Endothelial cell of umbilical vein (primary cell): ENCODE results near the gene ZNF143. TPM values are rescaled to one million over a fixed set of nuclear protein-coding genes. Genes with fewer than 3 reads are reported as not detected.

ENCODE experiments used
- BruUV-seq: library from RNA; stranded (reverse); fragments of 400-500 nt; replicated peaks from 2 replicates; lab custom pipeline; 2021; lab: Mats Ljungman, UMichigan
- CTCF ChIA-PET: fragments of 300-600, 350-600 bp; sonication (Branson Sonifier 250); formaldehyde crosslinking; loops from one replicate; lab custom pipeline; 2021; ENCODE audit warnings: antibody characterized with exemption, inconsistent platforms; lab: Charles Lee
- POLR2A ChIA-PET: fragments of 300-600, 350-600 bp; sonication (Branson Sonifier 250); formaldehyde crosslinking; loops from one replicate; lab custom pipeline; 2021; ENCODE audit warnings: antibody characterized with exemption, inconsistent platforms; lab: Charles Lee
- DNase-seq: peaks from one replicate; pipeline ENCODE4 v3.0.0-alpha.2; 2011; ENCODE audit warnings: low read depth, low spot score
- FAIRE-seq: peaks from 2 replicates; lab custom pipeline; 2011; peaks lifted over from hg19 to GRCh38; lab: Jason Lieb, UNC
- H2AFZ ChIP-seq: 2 replicates; pipeline ENCODE4 v1.6.0; 2012; ENCODE audit warnings: low read depth, low read length, control low read depth, inconsistent platforms
- H3K27ac ChIP-seq: 2 replicates; pipeline ENCODE4 v1.5.1; 2011; ENCODE audit warnings: low read depth, mild to moderate bottlenecking, control low read depth, low read length, moderate library complexity; ENCODE audit not compliant: insufficient read depth
- H3K27me3 ChIP-seq, 2 experiments: 2 replicates each; pipeline versions ENCODE4 v1.6.0 to v1.6.1; 2011; ENCODE audit warnings: low read length in 2 of 2, mixed read lengths in 1 of 2; ENCODE audit not compliant: control insufficient read depth in 2 of 2, insufficient read depth in 2 of 2
- H3K36me3 ChIP-seq, 2 experiments: 2 replicates in 1 of 2; 3 replicates in 1 of 2; pipeline ENCODE4 v1.5.1; 2011; ENCODE audit warnings: low read length in 2 of 2, mild to moderate bottlenecking in 1 of 2, moderate library complexity in 1 of 2; ENCODE audit not compliant: control insufficient read depth in 2 of 2, insufficient read depth in 2 of 2; ENCODE audit errors: extremely low read depth in 1 of 2
- H3K4me1 ChIP-seq: 3 replicates; pipeline ENCODE4 v1.5.1; 2011; ENCODE audit warnings: mild to moderate bottlenecking, low read length; ENCODE audit not compliant: control insufficient read depth, insufficient read depth; ENCODE audit errors: extremely low read depth
- H3K4me2 ChIP-seq: 2 replicates; pipeline ENCODE4 v1.6.1; 2011; ENCODE audit warnings: low read length, control low read depth, mixed read lengths; ENCODE audit not compliant: insufficient read depth
- H3K4me3 ChIP-seq, 3 experiments: fragments of 200-600 bp in 1 of 3; sonication (generic), shearing (Covaris generic) in 1 of 3; replicated peaks in 1 of 3; 2 replicates each; pipeline ENCODE4 v1.5.1; 2011 to 2016; ENCODE audit warnings: control low read depth in 3 of 3, low read length in 3 of 3, mild to moderate bottlenecking in 2 of 3, inconsistent platforms in 1 of 3, low read depth in 1 of 3, moderate library complexity in 1 of 3; ENCODE audit not compliant: insufficient read depth in 1 of 3
- H3K79me2 ChIP-seq: 2 replicates; pipeline ENCODE4 v1.6.0; 2012; ENCODE audit warnings: low read length, inconsistent platforms; ENCODE audit not compliant: control insufficient read depth, insufficient read depth
- H3K9ac ChIP-seq: replicated peaks from 2 replicates; pipeline ENCODE3; 2011; ENCODE audit warnings: low read length, control low read depth; ENCODE audit not compliant: insufficient read depth; ENCODE audit errors: extremely low read depth
- H3K9me1 ChIP-seq: replicated peaks from 3 replicates; pipeline ENCODE4 v1.6.0; 2011; ENCODE audit warnings: mild to moderate bottlenecking, low read length; ENCODE audit not compliant: control insufficient read depth, insufficient read depth; ENCODE audit errors: extremely low read depth
- H3K9me3 ChIP-seq: replicated peaks from 2 replicates; pipeline ENCODE4 v1.5.1; 2012; ENCODE audit warnings: low read length, inconsistent platforms; ENCODE audit not compliant: control insufficient read depth, insufficient read depth
- H4K20me1 ChIP-seq: replicated peaks from 2 replicates; pipeline ENCODE3; 2011; ENCODE audit warnings: mild to moderate bottlenecking, low read length; ENCODE audit not compliant: control insufficient read depth, insufficient read depth; ENCODE audit errors: extremely low read depth
- EZH2 ChIP-seq: IDR thresholded peaks from 2 replicates; pipeline ENCODE4 v1.6.1; 2012; ENCODE audit warnings: borderline replicate concordance, low read depth, mild to moderate bottlenecking, moderate library complexity, low read length, inconsistent platforms; ENCODE audit not compliant: severe bottlenecking
- FOS ChIP-seq: IDR thresholded peaks from 2 replicates; pipeline ENCODE4 v1.6.1; 2011; ENCODE audit warnings: mild to moderate bottlenecking, low read length, moderate library complexity, borderline replicate concordance; ENCODE audit not compliant: insufficient read depth
- GATA2 ChIP-seq: IDR thresholded peaks from 2 replicates; pipeline ENCODE4 v1.7.0; 2011; ENCODE audit warnings: low read depth, mild to moderate bottlenecking, moderate library complexity, mixed read lengths, low read length; ENCODE audit not compliant: insufficient read length, insufficient read depth
- JUN ChIP-seq: IDR thresholded peaks from 2 replicates; pipeline ENCODE4 v1.6.1; 2011; ENCODE audit warnings: borderline replicate concordance, low read depth; ENCODE audit not compliant: insufficient read length, insufficient read depth
- MYC ChIP-seq: IDR thresholded peaks from one replicate; pipeline ENCODE4 v1.6.1; 2011; ENCODE audit warnings: mild to moderate bottlenecking, low read depth, low read length
- POLR2A ChIP-seq: IDR thresholded peaks from 2 replicates; pipeline ENCODE4 v1.6.1; 2012; ENCODE audit warnings: low read depth, mild to moderate bottlenecking, control low read depth, low read length
- POLR2AphosphoS5 ChIP-seq: IDR thresholded peaks from 2 replicates; pipeline ENCODE4 v1.6.1; 2012; ENCODE audit warnings: low read depth, mild to moderate bottlenecking, control low read depth, low read length, moderate library complexity; ENCODE audit not compliant: insufficient read depth
- dilution Hi-C: fragments of 300-500 bp; cut with MboI; formaldehyde crosslinking; loops from one replicate; pipeline ENCODE4 v1.15.0; 2019; ENCODE audit warnings: low sequenced_read_pairs; ENCODE audit not compliant: extremely low pct_ligation_motif_present
- intact Hi-C: fragments of 100-400 bp; cut with micrococcal nuclease; formaldehyde crosslinking; loops from one replicate; pipeline ENCODE4 v1.10.0; 2022
- polyA plus RNA-seq, 4 experiments: library from polyadenylated mRNA; depleted of rRNA in 3 of 4; stranded (reverse) in 3 of 4; unstranded in 1 of 4; fragments of >200 nt; gene quantifications; 2 replicates each; pipeline versions ENCODE4 v1.2.1 to v1.2.3, GENCODE V29; 2011 to 2012; ENCODE audit warnings: missing spikeins in 1 of 4
- small RNA-seq: library from RNA; depleted of rRNA; stranded (forward); fragments of <200 nt; gene quantifications from one replicate; pipeline ENCODE3, GENCODE V24; 2012; ENCODE audit warnings: low replicate concordance, low read depth; ENCODE audit not compliant: insufficient read depth, insufficient read length
- total RNA-seq: library from RNA; stranded (reverse); gene quantifications from 2 replicates; pipeline ENCODE4 v1.2.3, GENCODE V29; 2021
- TF ChIP-seq, protein P1 (sequence below), 2 donors: IDR thresholded peaks; 1 replicate in 1 of 2; 2 replicates in 1 of 2; pipeline ENCODE4 v1.5.1; 2011; ENCODE audit warnings: low read length in 2 of 2, mild to moderate bottlenecking in 2 of 2, moderate library complexity in 2 of 2, control low read depth in 1 of 2, inconsistent platforms in 1 of 2, low read depth in 1 of 2; ENCODE audit not compliant: insufficient read depth in 1 of 2; ENCODE audit errors: extremely low read depth in 1 of 2
- TF ChIP-seq, protein P2 (sequence below): IDR thresholded peaks from 2 replicates; pipeline ENCODE4 v1.6.1; 2011; ENCODE audit not compliant: insufficient read depth, insufficient read length

The ZNF143 gene
- total and polyA plus RNA-seq, 2 donors (not counting 3 experiments of a cell fraction or from before 2014, with no cell fraction given), result 19.0 to 29.8 TPM

DNA sequence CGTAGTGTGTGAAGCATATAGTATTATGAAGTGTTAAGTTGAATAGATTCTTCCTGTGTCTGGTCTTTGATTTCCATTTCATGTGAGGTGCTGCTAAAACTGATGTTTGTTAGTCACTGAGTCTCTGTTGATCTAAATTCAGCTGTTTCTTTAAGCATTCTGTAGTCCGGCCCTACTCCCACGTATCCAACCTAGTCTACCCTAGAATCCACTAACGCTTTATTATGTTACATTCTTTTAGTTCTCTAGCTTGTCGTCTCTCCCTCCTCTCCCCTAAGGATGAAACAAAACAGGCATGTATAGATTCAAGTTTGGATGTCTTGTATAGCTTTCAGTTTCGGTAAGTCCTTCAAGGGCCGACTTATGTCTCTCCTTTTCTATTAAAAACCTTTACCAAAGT lies 116.7 kb downstream of the ZNF143 start:
- ChIA-PET POLR2A (interaction anchor here (0.6 kb wide), 1 partner anchor 94 kb away, joined by 8 read pairs; no protein-coding TSS in a partner anchor), CTCF (interaction anchor here (1.1 to 6.0 kb wide), 4 partner anchors 11 to 50 kb away, joined by 3 to 62 read pairs (median 5); no protein-coding TSS in a partner anchor)
- Histone ChIP-seq H3K9me3 (no peaks in the 10 kb centered on the region), H3K36me3 (peaks cover 0 to 40% of the 10 kb centered on the region in 2 experiments), H3K4me2 (peak overlapping the region; percentile 100), H2AFZ (no peak overlapping the region), H3K4me1 (peaks cover 22% of the 10 kb centered on the region), H4K20me1 (peaks cover 3% of the 10 kb centered on the region), H3K4me3 (peak overlapping the region in 1 of 3 experiments; percentile 97), H3K9ac (no peak overlapping the region), H3K27ac (no peak overlapping the region), H3K27me3 (no peaks in the 10 kb centered on the region), H3K9me1 (no peaks in the 10 kb centered on the region), H3K79me2 (peaks cover 77% of the 10 kb centered on the region)
- FAIRE-seq, result no peak
- no peak for TF ChIP-seq JUN
- TF ChIP-seq GATA2, result no peak
- no peak for TF ChIP-seq POLR2AphosphoS5
- TF ChIP-seq MYC, result no peak
- TF ChIP-seq, protein P1, sequence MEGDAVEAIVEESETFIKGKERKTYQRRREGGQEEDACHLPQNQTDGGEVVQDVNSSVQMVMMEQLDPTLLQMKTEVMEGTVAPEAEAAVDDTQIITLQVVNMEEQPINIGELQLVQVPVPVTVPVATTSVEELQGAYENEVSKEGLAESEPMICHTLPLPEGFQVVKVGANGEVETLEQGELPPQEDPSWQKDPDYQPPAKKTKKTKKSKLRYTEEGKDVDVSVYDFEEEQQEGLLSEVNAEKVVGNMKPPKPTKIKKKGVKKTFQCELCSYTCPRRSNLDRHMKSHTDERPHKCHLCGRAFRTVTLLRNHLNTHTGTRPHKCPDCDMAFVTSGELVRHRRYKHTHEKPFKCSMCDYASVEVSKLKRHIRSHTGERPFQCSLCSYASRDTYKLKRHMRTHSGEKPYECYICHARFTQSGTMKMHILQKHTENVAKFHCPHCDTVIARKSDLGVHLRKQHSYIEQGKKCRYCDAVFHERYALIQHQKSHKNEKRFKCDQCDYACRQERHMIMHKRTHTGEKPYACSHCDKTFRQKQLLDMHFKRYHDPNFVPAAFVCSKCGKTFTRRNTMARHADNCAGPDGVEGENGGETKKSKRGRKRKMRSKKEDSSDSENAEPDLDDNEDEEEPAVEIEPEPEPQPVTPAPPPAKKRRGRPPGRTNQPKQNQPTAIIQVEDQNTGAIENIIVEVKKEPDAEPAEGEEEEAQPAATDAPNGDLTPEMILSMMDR (IDR thresholded peaks at IDR 0.05; ENCODE audit: extremely low read depth in 1 of 2, insufficient read depth in 1 of 2, low read depth in 1 of 2, low read length in 2 of 2), result no peak
- TF ChIP-seq EZH2, result no peak
- no peak for TF ChIP-seq POLR2A
- TF ChIP-seq FOS, result no peak
- TF ChIP-seq, protein P2, sequence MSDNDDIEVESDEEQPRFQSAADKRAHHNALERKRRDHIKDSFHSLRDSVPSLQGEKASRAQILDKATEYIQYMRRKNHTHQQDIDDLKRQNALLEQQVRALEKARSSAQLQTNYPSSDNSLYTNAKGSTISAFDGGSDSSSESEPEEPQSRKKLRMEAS, result no peak
- peak; percentile 26 for DNase-seq
- BruUV-seq, result no TSS peak
- intact Hi-C loops (loop anchor here (10.0 kb wide), 1 partner anchor 277 kb away; no protein-coding TSS in a partner anchor), dilution Hi-C loops (no loop called here)

Small RNAs within 50 kb of the gene (small RNA-seq; reads per million reads assigned to genes)
- gene RF01210 (not detected), gene SNORA23 (30.2 reads per million, percentile 86 among the genes with 10 or more reads in this experiment)

Other genes with a start within 250 kb of the ZNF143 start
- gene DENND5A, start 195.7 kb upstream of the ZNF143 start, total RNA-seq, result 116 and 117 TPM in 2 replicates
- gene DENND5A, start 195.7 kb upstream of the ZNF143 start, polyA plus RNA-seq, result 220 and 237 TPM in 2 replicates
- gene TMEM41B, start 146.4 kb upstream of the ZNF143 start, total RNA-seq, result 38.6 and 39.0 TPM in 2 replicates
- gene TMEM41B, start 146.4 kb upstream of the ZNF143 start, polyA plus RNA-seq, result 15.2 and 16.6 TPM in 2 replicates
- gene IPO7, start 76.4 kb upstream of the ZNF143 start, total RNA-seq, result 161 and 170 TPM in 2 replicates
- gene IPO7, start 76.4 kb upstream of the ZNF143 start, polyA plus RNA-seq, result 23.0 and 32.9 TPM in 2 replicates
- gene WEE1, start 112.7 kb downstream of the ZNF143 start, total RNA-seq, result 42.8 and 47.0 TPM in 2 replicates
- 12.4 and 19.2 TPM in 2 replicates for gene WEE1, start 112.7 kb downstream of the ZNF143 start, polyA plus RNA-seq
- 156 and 165 TPM in 2 replicates for gene SWAP70, start 203.1 kb downstream of the ZNF143 start, total RNA-seq
- 39.6 and 52.5 TPM in 2 replicates for gene SWAP70, start 203.1 kb downstream of the ZNF143 start, polyA plus RNA-seq